ENCODE measurements around the gene ZNF263.
"Not testable (repeated sequence)": the region's sequence is repeated elsewhere in the genome, so short reads cannot be mapped to it uniquely, and the experiment has no call there.

ZNF263 gene

GRCh38 chr16:3270718-3271117 is 12.6 kb upstream of the ZNF263 start:
- not testable (repeated sequence) for DNase-seq

DNA sequence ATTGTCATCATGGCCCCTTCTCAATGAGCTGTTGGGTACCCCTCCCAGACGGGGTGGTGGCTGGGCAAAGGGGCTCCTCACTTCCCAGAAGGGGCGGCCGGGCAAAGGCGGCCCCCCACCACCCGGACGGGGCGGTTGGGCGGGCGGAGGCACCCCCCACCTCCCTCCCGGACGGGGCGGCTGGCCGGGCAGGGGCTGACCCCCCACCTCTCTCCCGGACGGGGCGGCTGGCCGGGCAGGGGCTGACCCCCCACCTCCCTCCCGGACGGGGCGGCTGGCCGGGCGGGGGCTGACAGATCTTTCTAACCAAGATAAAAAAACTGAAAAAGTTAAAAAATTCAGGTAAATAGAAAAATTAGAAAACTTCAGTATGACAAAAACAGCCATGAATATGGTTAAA is 12.0 kb upstream of the ZNF263 start:
- DNase-seq: not testable (repeated sequence)

GRCh38 chr16:3274490-3274889 is 8.8 kb upstream of the ZNF263 start:
- no peak for DNase-seq

GRCh38 chr16:3274947-3275346 is 8.3 kb upstream of the ZNF263 start:
- DNase-seq: no peak

- no peak for DNase-seq
Measured at GRCh38 chr16:3276679-3277078, 6.6 kb upstream of the ZNF263 start.

DNA sequence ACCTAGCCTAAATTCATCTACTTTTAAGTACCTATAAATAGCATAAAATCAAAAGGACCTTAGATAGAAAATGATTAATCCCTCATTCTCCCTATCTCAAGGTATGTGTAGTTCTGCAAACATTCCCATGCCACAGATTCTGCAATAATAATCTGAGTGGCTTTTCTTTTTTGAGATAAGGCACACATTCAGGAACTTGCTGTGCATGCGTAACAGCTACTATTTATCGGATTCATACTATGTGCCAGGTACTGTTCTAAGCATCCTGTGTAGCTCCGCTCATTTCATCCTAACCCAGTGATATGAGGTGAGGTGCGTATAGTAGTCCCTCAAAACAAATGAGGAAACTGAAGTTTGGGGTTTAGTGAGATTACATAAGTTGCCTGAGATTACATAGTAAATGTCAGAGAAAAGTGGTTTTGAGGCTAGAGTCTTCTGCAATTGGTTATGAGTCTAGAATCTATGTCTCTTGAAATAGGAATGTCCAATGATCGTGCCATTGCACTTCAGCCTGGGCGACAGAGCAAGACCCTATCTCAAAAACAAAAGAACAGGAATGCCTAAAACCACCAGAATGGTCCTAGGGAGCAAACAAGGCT is 2.0 kb upstream of the ZNF263 start:
- no peak for DNase-seq

GRCh38 chr16:3282103-3282729 is 1.1 kb upstream of the ZNF263 start:
- DNase-seq: no peak

GRCh38 chr16:3283543-3284447 is 504 bp downstream of the ZNF263 start:
- no peak for DNase-seq

- no peak for DNase-seq
Measured at GRCh38 chr16:3285131-3285530, 1.8 kb downstream of the ZNF263 start.

DNA sequence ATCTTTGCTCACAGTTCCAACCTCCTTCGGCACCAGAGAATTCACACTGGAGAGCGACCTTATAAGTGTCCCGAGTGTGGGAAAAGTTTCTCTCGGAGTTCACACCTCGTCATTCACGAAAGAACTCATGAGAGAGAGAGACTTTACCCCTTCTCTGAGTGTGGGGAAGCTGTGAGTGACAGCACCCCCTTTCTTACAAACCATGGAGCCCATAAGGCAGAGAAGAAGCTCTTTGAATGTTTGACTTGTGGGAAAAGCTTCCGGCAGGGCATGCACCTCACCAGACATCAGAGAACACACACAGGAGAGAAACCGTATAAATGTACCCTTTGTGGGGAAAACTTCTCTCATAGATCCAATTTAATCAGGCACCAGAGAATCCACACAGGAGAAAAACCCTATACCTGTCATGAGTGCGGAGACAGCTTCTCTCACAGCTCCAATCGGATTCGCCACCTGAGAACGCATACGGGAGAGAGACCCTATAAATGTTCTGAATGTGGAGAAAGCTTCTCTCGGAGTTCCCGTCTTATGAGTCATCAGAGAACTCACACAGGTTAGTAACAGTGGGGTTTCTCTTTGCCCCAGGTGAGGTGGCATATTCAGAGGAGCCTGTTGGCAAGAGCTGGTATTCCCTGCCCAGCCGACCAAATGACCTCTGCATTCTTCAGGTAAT is 6.8 kb downstream of the ZNF263 start:
- DNase-seq: no peak

DNA sequence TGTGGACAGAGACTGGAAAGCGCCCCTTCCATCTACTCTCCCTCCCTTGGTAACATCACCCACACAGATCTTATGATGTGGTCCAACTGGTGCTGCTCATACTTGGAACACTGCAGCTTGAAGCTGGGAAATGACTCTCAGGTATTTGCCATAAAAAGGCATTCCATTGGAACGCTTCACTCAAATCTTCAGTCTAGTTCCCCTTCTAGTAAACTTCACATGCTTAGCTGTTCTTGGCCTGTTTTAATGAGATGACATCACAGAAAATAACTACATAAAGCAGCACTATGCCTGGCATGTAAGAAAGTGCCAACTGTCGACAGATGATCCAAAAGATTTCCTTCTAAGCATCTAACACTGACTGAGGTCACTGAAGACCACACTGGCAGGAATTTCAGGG is 9.3 kb downstream of the ZNF263 start:
- no peak for DNase-seq

GRCh38 chr16:3295209-3295608 is 11.9 kb downstream of the ZNF263 start:
- DNase-seq: no peak

- DNase-seq: no peak
Measured at GRCh38 chr16:3295783-3296182, 12.5 kb downstream of the ZNF263 start.

DNA sequence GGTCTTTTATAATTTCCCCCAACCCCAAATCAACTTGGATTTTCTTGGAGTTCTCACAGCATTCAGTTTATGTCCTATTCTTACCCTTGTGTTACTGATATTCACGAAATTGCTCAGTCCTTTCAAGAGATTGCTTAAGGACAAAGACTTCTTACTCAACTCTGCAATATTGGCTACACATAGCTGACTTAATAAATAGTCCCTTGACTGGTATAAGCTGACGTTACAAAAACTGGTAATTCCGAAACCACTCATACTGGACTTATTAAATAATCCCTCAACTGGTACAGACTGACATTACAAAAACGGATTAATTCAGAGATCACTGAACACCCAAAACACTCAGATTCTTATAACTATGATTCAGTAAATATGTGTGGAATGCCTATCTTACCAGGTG is 21.1 kb downstream of the ZNF263 start:
- no peak for DNase-seq

- DNase-seq: peak; percentile 88
Measured at GRCh38 chr16:3305109-3306068, 22.1 kb downstream of the ZNF263 start, which contains the start of the genes TIGD7 and ZNF75A. TSS of gene TIGD7 (minus strand) at chr16:3305430. CDS start at chr16:3300614, 4,816 bp downstream. TSS of gene ZNF75A (plus strand) at chr16:3305497. CDS start at chr16:3308429, 2,932 bp downstream.

- DNase-seq: no peak
Measured at GRCh38 chr16:3306078-3306477, 22.8 kb downstream of the ZNF263 start.

DNA sequence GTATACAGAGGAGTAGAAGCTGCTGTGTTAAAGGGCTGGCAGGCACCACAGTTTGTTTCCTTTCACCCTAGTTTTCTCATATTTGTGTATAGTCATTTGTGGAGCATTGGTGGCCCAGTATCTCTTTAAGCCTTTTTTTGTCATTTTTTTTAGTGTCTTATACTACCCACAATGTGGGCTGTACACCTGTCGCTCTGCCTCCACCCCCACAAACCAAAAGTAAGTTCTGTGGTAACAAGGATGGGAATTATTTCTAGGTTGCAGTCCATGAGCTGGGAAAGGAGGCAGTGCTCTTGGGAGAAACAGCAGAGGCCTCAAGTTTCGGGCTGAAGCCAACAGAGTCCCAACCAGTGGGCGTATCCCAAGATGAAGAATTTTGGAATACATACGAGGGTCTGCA is 28.2 kb downstream of the ZNF263 start:
- no peak for DNase-seq

GRCh38 chr16:3317315-3317999 is 34.2 kb downstream of the ZNF263 start:
- DNase-seq: no peak

DNA sequence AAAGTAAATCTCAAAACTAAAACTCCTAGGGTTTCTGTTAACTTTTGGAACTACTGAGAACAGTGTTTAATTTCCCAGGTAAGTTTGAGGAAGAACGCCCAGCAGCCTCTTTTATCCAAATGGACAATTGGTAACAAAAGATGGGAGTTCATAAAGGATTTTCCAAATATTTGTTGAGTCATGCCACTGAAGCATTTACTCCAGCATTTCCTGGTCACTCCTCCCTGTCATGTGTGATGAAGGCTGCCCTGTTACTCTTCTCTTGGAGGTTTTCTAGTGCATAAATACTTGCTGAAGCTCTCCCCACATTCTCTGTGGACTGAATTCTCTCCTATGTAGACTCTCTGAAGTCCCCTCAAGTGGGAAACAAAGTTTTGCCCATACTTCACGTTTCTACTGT is 38.5 kb downstream of the ZNF263 start:
- no peak for DNase-seq

GRCh38 chr16:3327514-3327913 is 44.2 kb downstream of the ZNF263 start:
- no peak for DNase-seq

DNA sequence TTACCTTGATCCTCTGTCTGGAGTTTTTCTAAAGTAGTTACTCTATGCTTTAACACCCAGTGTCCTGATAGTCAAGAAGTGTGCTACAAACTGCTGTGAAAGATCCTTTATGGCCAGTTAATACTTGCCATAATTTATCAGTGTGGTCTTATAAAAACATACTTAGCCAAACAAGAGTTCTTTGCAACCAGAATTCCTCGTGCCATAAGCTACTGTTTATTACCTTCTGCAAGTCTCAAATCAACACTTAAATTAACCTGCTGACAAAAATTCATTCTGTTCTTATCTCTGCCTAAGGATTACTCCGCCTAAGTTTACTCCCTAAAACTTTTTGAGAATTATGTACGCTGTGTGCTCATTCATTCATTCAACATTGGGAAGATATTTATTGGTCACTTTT is 44.8 kb downstream of the ZNF263 start:
- DNase-seq: no peak
